Measurements from ENCODE around the gene E2F7. TPM values are rescaled to one million over a fixed set of nuclear protein-coding genes. Genes with fewer than 3 reads are reported as not detected.

The E2F7 gene
- total and polyA plus RNA-seq, 2 experiments from 2014 or later = 31.8 to 40.3 TPM

GRCh38 chr12:77099799-77100198 is 34.4 kb upstream of the E2F7 start:
- H3K79me2 ChIP-seq (replicated peaks; ENCODE audit: insufficient read depth) = no peaks in the 10 kb centered on the region
- H2AFZ ChIP-seq = no peak overlapping the region
- no peak for ATAC-seq
- no peak overlapping the region for H3K4me3 ChIP-seq
- no peaks in the 10 kb centered on the region for H3K27me3 ChIP-seq (ENCODE audit: insufficient read depth)
- Mint-ChIP-seq H3K4me1 (peaks cover 2% of the 10 kb centered on the region; the same call in 2 of the 3 replicates), H3K9me3 (peaks cover 3% of the 10 kb centered on the region; the same call in 2 of the 3 replicates), H3K36me3 (ENCODE audit: low read depth) (no peaks in the 10 kb centered on the region; the same call in 2 of the 3 replicates), H3K27ac (no peak overlapping the region), H3K4me3 (no peak overlapping the region), H3K27me3 (ENCODE audit: insufficient read depth, low read depth, poor library complexity) (no peaks in the 10 kb centered on the region)
- H3K36me3 ChIP-seq (ENCODE audit: insufficient read depth) = no peaks in the 10 kb centered on the region
- no peaks in the 10 kb centered on the region for H4K20me1 ChIP-seq (replicated peaks; ENCODE audit: insufficient read depth)
- no peak for DNase-seq (ENCODE audit: low spot score)
- no peaks in the 10 kb centered on the region for H3F3A ChIP-seq (replicated peaks; ENCODE audit: low read depth)
- TF ChIP-seq NANOG (IDR thresholded peaks at IDR 0.05; ENCODE audit: borderline replicate concordance) (no peak), STAT1 (IDR thresholded peaks at IDR 0.05; ENCODE audit: unreplicated experiment) (no peak), JUNB (IDR thresholded peaks at IDR 0.05; ENCODE audit: unreplicated experiment) (no peak), CREB1 (CRISPR knock-in tag; IDR thresholded peaks at IDR 0.05; ENCODE audit: low read depth) (no peak), ZNF114 (CRISPR knock-in tag; IDR thresholded peaks at IDR 0.05) (no peak), ZNF331 (CRISPR knock-in tag; IDR thresholded peaks at IDR 0.05; ENCODE audit: low read depth) (no peak), EZH2phosphoT487 (IDR thresholded peaks at IDR 0.05; ENCODE audit: unreplicated experiment) (no peak), CTCF (conservative IDR thresholded peaks at IDR 0.05; ENCODE audit: low read depth in 2 of 2) (no peak), EZH2 (IDR thresholded peaks at IDR 0.05; ENCODE audit: low read depth, unreplicated experiment) (no peak), POLR2AphosphoS5 (IDR thresholded peaks at IDR 0.05; ENCODE audit: low read depth) (no peak), REST (IDR thresholded peaks at IDR 0.05; ENCODE audit: unreplicated experiment) (no peak)
- TF ChIP-seq, protein P1, sequence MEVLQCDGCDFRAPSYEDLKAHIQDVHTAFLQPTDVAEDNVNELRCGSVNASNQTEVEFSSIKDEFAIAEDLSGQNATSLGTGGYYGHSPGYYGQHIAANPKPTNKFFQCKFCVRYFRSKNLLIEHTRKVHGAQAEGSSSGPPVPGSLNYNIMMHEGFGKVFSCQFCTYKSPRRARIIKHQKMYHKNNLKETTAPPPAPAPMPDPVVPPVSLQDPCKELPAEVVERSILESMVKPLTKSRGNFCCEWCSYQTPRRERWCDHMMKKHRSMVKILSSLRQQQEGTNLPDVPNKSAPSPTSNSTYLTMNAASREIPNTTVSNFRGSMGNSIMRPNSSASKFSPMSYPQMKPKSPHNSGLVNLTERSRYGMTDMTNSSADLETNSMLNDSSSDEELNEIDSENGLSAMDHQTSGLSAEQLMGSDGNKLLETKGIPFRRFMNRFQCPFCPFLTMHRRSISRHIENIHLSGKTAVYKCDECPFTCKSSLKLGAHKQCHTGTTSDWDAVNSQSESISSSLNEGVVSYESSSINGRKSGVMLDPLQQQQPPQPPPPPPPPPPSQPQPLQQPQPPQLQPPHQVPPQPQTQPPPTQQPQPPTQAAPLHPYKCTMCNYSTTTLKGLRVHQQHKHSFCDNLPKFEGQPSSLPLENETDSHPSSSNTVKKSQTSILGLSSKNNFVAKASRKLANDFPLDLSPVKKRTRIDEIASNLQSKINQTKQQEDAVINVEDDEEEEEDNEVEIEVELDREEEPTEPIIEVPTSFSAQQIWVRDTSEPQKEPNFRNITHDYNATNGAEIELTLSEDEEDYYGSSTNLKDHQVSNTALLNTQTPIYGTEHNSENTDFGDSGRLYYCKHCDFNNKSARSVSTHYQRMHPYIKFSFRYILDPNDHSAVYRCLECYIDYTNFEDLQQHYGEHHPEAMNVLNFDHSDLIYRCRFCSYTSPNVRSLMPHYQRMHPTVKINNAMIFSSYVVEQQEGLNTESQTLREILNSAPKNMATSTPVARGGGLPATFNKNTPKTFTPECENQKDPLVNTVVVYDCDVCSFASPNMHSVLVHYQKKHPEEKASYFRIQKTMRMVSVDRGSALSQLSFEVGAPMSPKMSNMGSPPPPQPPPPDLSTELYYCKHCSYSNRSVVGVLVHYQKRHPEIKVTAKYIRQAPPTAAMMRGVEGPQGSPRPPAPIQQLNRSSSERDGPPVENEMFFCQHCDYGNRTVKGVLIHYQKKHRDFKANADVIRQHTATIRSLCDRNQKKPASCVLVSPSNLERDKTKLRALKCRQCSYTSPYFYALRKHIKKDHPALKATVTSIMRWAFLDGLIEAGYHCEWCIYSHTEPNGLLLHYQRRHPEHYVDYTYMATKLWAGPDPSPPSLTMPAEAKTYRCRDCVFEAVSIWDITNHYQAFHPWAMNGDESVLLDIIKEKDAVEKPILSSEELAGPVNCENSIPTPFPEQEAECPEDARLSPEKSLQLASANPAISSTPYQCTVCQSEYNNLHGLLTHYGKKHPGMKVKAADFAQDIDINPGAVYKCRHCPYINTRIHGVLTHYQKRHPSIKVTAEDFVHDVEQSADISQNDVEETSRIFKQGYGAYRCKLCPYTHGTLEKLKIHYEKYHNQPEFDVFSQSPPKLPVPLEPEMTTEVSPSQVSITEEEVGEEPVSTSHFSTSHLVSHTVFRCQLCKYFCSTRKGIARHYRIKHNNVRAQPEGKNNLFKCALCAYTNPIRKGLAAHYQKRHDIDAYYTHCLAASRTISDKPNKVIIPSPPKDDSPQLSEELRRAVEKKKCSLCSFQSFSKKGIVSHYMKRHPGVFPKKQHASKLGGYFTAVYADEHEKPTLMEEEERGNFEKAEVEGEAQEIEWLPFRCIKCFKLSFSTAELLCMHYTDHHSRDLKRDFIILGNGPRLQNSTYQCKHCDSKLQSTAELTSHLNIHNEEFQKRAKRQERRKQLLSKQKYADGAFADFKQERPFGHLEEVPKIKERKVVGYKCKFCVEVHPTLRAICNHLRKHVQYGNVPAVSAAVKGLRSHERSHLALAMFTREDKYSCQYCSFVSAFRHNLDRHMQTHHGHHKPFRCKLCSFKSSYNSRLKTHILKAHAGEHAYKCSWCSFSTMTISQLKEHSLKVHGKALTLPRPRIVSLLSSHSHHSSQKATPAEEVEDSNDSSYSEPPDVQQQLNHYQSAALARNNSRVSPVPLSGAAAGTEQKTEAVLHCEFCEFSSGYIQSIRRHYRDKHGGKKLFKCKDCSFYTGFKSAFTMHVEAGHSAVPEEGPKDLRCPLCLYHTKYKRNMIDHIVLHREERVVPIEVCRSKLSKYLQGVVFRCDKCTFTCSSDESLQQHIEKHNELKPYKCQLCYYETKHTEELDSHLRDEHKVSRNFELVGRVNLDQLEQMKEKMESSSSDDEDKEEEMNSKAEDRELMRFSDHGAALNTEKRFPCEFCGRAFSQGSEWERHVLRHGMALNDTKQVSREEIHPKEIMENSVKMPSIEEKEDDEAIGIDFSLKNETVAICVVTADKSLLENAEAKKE (CRISPR knock-in tag; IDR thresholded peaks at IDR 0.05) = no peak
- TF ChIP-seq, protein P2, sequence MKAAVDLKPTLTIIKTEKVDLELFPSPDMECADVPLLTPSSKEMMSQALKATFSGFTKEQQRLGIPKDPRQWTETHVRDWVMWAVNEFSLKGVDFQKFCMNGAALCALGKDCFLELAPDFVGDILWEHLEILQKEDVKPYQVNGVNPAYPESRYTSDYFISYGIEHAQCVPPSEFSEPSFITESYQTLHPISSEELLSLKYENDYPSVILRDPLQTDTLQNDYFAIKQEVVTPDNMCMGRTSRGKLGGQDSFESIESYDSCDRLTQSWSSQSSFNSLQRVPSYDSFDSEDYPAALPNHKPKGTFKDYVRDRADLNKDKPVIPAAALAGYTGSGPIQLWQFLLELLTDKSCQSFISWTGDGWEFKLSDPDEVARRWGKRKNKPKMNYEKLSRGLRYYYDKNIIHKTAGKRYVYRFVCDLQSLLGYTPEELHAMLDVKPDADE (IDR thresholded peaks at IDR 0.05) = no peak
- H3K9me2 ChIP-seq (ENCODE audit: insufficient read depth) = no peaks in the 10 kb centered on the region; the same call in 1 of the 2 replicates
- H3K27ac ChIP-seq (ENCODE audit: low read depth) = no peak overlapping the region
- H3K4me2 ChIP-seq = no peak overlapping the region
- no peaks in the 10 kb centered on the region; the same call in 1 of the 2 replicates for H3K4me1 ChIP-seq (ENCODE audit: insufficient read depth)

Data from GM23338 (cell line).